Activated CD4-positive, alpha-beta T cell treated with anti-CD3 and anti-CD28 coated beads, Interleukin-2, amount 10 ng/mL, durations not matched to agents 7 days and 5 days (primary cell): ENCODE data around the gene TDP1. TPM values are rescaled to one million over a fixed set of nuclear protein-coding genes. Genes with fewer than 3 reads are reported as not detected.
"Not testable (repeated sequence)": the region's sequence is repeated elsewhere in the genome, so short reads cannot be mapped to it uniquely, and the experiment has no call there.

Experiments used
- CTCF ChIA-PET: fragments of 350-600 bp; sonication (Branson Sonifier 250); formaldehyde crosslinking; loops from one replicate; lab custom pipeline; 2021; ENCODE audit warnings: antibody characterized with exemption; lab: Charles Lee
- POLR2A ChIA-PET: fragments of 350-600 bp; sonication (Branson Sonifier 250); formaldehyde crosslinking; loops from one replicate; lab custom pipeline; 2021; ENCODE audit warnings: antibody characterized with exemption; lab: Charles Lee
- DNase-seq: peaks from one replicate; pipeline ENCODE4 v3.0.0-alpha.2; 2020
- H3K27ac Mint-ChIP-seq: one replicate; pipeline ENCODE4 v1.8.0; 2021; ENCODE audit warnings: mild to moderate bottlenecking, moderate library complexity, mixed read lengths
- H3K27me3 Mint-ChIP-seq: one replicate; pipeline ENCODE4 v1.8.0; 2021; ENCODE audit warnings: mixed read lengths
- H3K36me3 Mint-ChIP-seq: one replicate; pipeline ENCODE4 v1.8.0; 2021; ENCODE audit warnings: low read depth, mixed read lengths
- H3K4me1 Mint-ChIP-seq: one replicate; pipeline ENCODE4 v1.8.0; 2021; ENCODE audit warnings: mixed read lengths
- H3K4me3 Mint-ChIP-seq: one replicate; pipeline ENCODE4 v1.8.0; 2021; ENCODE audit warnings: mild to moderate bottlenecking, moderate library complexity, mixed read lengths
- H3K9me3 Mint-ChIP-seq: one replicate; pipeline ENCODE4 v1.8.0; 2021; ENCODE audit warnings: mixed read lengths
- total RNA-seq, 2 experiments: library from RNA; stranded (reverse); gene quantifications; one replicate each; pipeline ENCODE4 v1.2.3, GENCODE V29; 2021

TDP1 gene
- total RNA-seq, 2 experiments from 2014 or later = 77.9 to 79.6 TPM

- no peak for DNase-seq
- Mint-ChIP-seq H3K27ac (no peak overlapping the region), H3K4me1 (peaks cover 11% of the 10 kb centered on the region), H3K27me3 (no peaks in the 10 kb centered on the region), H3K4me3 (no peak overlapping the region), H3K9me3 (no peaks in the 10 kb centered on the region), H3K36me3 (peaks cover 62% of the 10 kb centered on the region)
- CTCF ChIA-PET = no interaction called here
- POLR2A ChIA-PET = no interaction called here
Observed at GRCh38 chr14:90005441-90005840, 49.7 kb downstream of the TDP1 start.

DNA sequence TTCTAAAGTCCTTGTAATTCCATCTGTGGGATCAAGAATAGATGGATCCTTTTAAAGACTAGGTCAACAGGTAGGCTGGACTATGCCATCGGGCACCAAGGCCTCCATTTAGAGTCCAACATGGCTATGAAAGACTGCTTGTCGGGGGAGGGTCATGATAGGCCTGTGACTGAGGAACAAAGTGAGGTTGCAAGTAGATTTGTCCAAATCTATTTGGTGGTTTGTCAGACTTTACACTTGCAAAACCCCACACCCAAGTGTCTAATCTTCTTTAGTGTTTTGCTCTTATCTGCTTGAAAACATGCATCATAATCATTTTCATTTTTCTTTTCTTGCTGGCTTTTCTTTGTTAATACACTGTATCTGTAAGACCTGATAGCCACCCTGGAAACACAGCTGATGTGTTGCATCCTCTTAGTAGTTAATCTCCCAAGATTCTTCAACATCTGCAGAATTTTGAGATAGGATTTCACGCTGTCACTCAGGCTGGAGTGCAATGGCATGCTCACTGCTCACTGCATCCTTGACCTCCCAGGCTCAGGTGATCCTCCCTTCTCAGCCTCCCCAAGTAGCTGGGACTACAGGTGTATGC, 50.3 kb downstream of the TDP1 start:
- peaks cover 11% of the 10 kb centered on the region for H3K4me1 Mint-ChIP-seq
- POLR2A ChIA-PET = no interaction called here
- DNase-seq = no peak
- H3K27ac Mint-ChIP-seq = no peak overlapping the region
- CTCF ChIA-PET = interaction anchor here (0.9 to 1.6 kb wide), 3 partner anchors 9 to 14 kb away, joined by 3 to 6 read pairs (median 4); no protein-coding TSS in a partner anchor
- H3K27me3 Mint-ChIP-seq = no peaks in the 10 kb centered on the region
- no peak overlapping the region for H3K4me3 Mint-ChIP-seq
- H3K36me3 Mint-ChIP-seq = peaks cover 64% of the 10 kb centered on the region
- peaks cover 1% of the 10 kb centered on the region for H3K9me3 Mint-ChIP-seq

- Mint-ChIP-seq H3K4me1 (peaks cover 5% of the 10 kb centered on the region), H3K36me3 (peaks cover 72% of the 10 kb centered on the region), H3K9me3 (peaks cover 8% of the 10 kb centered on the region), H3K4me3 (no peak overlapping the region), H3K27me3 (no peaks in the 10 kb centered on the region), H3K27ac (no peak overlapping the region)
- CTCF ChIA-PET = interaction anchor here (0.7 to 0.8 kb wide), 2 partner anchors 11 to 122 kb away, joined by 3 read pairs; no protein-coding TSS in a partner anchor
- POLR2A ChIA-PET = no interaction called here
- DNase-seq = no peak
Observed at GRCh38 chr14:90017371-90017770, 61.6 kb downstream of the TDP1 start.

GRCh38 chr14:90019824-90020523, 64.2 kb downstream of the TDP1 start:
- peaks cover 76% of the 10 kb centered on the region for H3K36me3 Mint-ChIP-seq
- H3K27me3 Mint-ChIP-seq = no peaks in the 10 kb centered on the region
- peak overlapping the region; percentile 42 for H3K27ac Mint-ChIP-seq
- CTCF ChIA-PET = no interaction called here
- no peak overlapping the region for H3K4me3 Mint-ChIP-seq
- H3K9me3 Mint-ChIP-seq = no peaks in the 10 kb centered on the region
- no peak for DNase-seq
- H3K4me1 Mint-ChIP-seq = peaks cover 5% of the 10 kb centered on the region
- POLR2A ChIA-PET = no interaction called here

DNA sequence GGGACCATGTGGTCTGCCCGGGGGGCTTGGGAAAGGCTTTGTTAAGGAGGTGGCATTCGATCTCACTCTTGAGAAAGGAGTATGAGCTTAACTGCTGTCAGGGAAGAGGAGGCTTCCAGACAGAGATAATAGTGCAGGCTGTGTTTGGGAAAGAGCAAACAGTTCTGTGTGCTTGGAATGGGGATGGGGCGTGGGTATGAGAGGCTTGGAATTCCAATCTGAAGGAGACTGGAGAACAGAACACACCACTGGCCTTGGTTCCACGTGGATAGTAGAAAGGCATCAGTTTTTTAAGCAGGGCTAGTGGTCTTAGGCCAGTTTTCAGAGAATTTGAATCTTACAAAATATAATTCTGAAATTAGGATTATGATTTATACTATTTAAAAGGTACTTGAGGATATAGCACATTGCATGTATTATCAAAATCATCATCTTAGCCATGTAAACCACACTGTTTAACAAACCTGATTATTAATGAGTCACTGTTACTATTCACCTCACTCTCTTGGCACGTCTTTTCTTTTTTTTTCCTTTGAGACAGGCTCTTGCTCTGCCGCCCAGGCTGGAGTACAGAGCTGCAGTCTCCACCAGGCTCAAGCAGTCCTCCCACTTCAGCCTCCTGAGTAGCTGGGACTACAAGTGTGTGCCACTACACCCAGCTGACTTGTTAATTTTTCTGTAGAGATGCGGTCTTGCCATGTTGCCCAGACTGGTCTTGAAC, 67.6 kb downstream of the TDP1 start:
- H3K4me1 Mint-ChIP-seq = peaks cover 5% of the 10 kb centered on the region
- H3K27ac Mint-ChIP-seq = no peak overlapping the region
- no peak overlapping the region for H3K4me3 Mint-ChIP-seq
- no peaks in the 10 kb centered on the region for H3K27me3 Mint-ChIP-seq
- peaks cover 62% of the 10 kb centered on the region for H3K36me3 Mint-ChIP-seq
- CTCF ChIA-PET = no interaction called here
- H3K9me3 Mint-ChIP-seq = no peaks in the 10 kb centered on the region
- POLR2A ChIA-PET = no interaction called here
- DNase-seq = no peak

DNA sequence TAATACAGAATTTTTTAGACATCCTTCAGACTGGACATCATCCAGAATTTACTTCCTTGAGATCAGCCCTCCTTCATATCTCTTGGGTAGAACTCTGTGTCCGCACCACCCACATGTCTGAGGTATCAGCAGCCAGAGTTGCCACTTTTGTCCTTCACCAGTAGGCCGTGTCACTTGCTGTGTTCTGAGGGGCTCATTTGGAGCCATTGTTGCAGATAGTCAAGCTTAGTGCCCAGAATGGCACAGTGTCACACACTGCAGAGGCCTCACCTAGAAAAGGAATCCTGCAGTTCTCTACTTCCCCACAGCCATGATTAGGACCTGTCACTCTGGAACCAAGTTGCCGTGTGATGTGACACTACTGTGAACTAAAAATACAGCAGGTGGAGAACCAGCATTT, 69.2 kb downstream of the TDP1 start:
- CTCF ChIA-PET = no interaction called here
- POLR2A ChIA-PET = no interaction called here
- Mint-ChIP-seq H3K9me3 (no peaks in the 10 kb centered on the region), H3K27me3 (no peaks in the 10 kb centered on the region), H3K36me3 (peaks cover 53% of the 10 kb centered on the region), H3K4me1 (peaks cover 2% of the 10 kb centered on the region), H3K27ac (no peak overlapping the region), H3K4me3 (no peak overlapping the region)
- DNase-seq = no peak

GRCh38 chr14:90026608-90027007, 70.9 kb downstream of the TDP1 start:
- CTCF ChIA-PET = not testable (repeated sequence)
- H3K36me3 Mint-ChIP-seq = peaks cover 44% of the 10 kb centered on the region

DNA sequence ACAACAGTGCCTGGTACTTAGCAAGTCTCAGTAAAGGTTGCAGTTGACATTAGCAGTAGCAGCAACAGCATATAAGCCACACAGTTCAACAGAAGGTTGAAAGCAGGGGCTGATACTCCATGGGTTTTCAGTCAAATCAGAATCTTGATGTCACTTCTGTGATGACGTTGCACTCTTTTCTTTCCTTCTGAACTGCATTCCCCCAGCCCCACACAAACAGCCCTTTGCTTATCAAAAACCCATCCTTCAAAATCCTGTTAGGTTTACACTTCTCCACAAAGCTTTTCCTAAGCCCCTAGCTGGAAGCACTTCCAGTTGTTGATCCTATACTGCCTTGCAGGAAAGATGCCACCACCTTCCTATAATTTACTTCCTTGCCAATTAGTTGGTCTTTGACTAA, 72.1 kb downstream of the TDP1 start:
- CTCF ChIA-PET = interaction anchor here (0.9 kb wide), 1 partner anchor 10 kb away, joined by 3 read pairs; no protein-coding TSS in a partner anchor
- POLR2A ChIA-PET = no interaction called here
- Mint-ChIP-seq H3K27ac (no peak overlapping the region), H3K4me3 (no peak overlapping the region), H3K36me3 (peaks cover 45% of the 10 kb centered on the region), H3K27me3 (no peaks in the 10 kb centered on the region), H3K9me3 (no peaks in the 10 kb centered on the region), H3K4me1 (no peaks in the 10 kb centered on the region)
- no peak for DNase-seq

More at GRCh38 chr14:90026608-90027007, 70.9 kb downstream of the TDP1 start:
- H3K4me1 Mint-ChIP-seq, H3K27ac Mint-ChIP-seq, DNase-seq, H3K9me3 Mint-ChIP-seq, POLR2A ChIA-PET, H3K27me3 Mint-ChIP-seq, H3K4me3 Mint-ChIP-seq: not testable (repeated sequence)

DNA sequence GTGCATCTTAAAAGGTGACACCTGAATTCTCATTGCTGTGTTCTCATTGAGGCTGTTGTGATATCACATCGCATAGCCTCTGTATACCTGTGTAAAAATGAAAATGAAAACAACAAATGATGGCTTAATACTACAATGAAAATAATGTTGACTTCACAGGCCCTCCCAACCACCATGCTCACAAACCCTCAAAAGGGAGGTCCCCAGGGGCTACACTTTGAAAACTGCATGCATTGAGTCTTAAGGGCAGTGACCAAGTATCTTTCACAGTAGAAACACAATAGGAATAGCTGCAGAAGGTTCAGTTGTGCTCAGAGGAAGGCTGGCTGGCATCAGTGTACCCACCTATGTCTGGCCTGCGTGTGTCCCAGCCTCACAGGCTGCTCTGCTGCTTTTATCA, 78.4 kb downstream of the TDP1 start:
- Mint-ChIP-seq H3K27me3 (no peaks in the 10 kb centered on the region), H3K27ac (no peak overlapping the region), H3K9me3 (no peaks in the 10 kb centered on the region), H3K4me1 (no peaks in the 10 kb centered on the region), H3K36me3 (peaks cover 49% of the 10 kb centered on the region), H3K4me3 (no peak overlapping the region)
- ChIA-PET POLR2A (no interaction called here), CTCF (no interaction called here)
- no peak for DNase-seq

GRCh38 chr14:90034835-90035525, 79.3 kb downstream of the TDP1 start:
- ChIA-PET CTCF (no interaction called here), POLR2A (no interaction called here)
- peaks cover 56% of the 10 kb centered on the region for H3K36me3 Mint-ChIP-seq
- no peak overlapping the region for H3K4me3 Mint-ChIP-seq
- H3K27me3 Mint-ChIP-seq = no peaks in the 10 kb centered on the region
- H3K9me3 Mint-ChIP-seq = no peaks in the 10 kb centered on the region
- H3K27ac Mint-ChIP-seq = peak overlapping the region; percentile 32
- H3K4me1 Mint-ChIP-seq = no peaks in the 10 kb centered on the region
- no peak for DNase-seq

DNA sequence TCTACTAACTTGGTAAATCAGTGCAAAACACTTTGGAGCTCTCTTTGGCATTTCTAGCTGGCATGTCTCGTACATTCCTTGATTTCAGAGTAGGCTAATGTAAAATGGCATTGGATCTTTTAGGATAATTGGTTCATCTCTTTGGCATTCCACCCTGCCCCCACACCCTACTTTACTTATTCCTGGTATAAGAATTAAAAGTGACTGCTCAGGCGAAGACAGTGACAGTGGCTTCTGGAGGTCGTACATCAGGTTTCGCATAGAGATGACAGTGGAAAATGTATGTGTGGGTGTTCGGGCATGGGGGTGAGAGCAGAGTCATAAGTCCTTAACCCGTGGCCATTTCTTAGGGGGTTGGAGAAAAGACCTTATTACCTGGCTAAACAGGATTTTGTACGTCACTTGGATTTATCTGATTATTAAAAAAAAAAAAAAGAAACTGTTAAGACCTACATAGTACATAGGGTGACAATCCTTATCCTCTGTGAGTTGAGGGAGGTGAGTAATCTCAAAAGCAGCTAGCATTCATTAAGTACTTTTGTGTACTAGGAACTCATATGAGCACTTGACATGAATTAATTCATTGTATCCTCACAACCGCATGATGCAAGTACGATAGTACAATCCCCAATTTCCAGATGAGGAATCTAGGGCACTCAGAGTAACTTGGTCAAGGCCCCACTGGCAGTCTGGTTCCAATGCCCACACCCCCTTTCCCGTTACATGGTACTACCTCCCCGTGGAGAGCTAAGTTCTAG, 83.7 kb downstream of the TDP1 start:
- POLR2A ChIA-PET = no interaction called here
- no peaks in the 10 kb centered on the region for H3K27me3 Mint-ChIP-seq
- H3K9me3 Mint-ChIP-seq = no peaks in the 10 kb centered on the region
- no peak for DNase-seq
- H3K4me1 Mint-ChIP-seq = no peaks in the 10 kb centered on the region
- CTCF ChIA-PET = interaction anchor here (1.5 kb wide), 1 partner anchor 17 kb away, joined by 3 read pairs; no protein-coding TSS in a partner anchor
- peaks cover 50% of the 10 kb centered on the region for H3K36me3 Mint-ChIP-seq
- no peak overlapping the region for H3K27ac Mint-ChIP-seq
- no peak overlapping the region for H3K4me3 Mint-ChIP-seq

DNA sequence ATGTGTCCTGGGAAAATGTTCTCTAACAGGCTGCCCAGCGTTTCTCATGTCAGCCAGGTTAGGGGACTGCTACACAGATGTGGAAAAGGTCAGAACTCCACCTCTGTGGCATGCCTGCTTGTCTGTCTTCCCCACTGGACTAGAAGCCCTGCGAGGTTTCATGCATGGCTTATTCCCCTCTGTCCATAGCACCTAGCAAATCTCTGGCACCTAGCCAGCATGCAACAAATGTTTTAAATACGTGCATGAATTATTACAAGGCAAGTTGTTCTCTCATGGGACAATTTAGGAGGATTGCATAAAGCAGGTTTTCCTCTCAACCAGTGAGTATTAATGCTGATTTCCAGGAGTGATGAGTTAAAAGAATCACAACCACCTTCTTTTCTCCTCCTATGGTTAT, 84.7 kb downstream of the TDP1 start:
- Mint-ChIP-seq H3K27me3 (no peaks in the 10 kb centered on the region), H3K36me3 (peaks cover 47% of the 10 kb centered on the region), H3K4me1 (no peaks in the 10 kb centered on the region), H3K27ac (no peak overlapping the region), H3K9me3 (no peaks in the 10 kb centered on the region), H3K4me3 (no peak overlapping the region)
- ChIA-PET POLR2A (no interaction called here), CTCF (interaction anchor here (1.5 kb wide), 1 partner anchor 16 kb away, joined by 3 read pairs; no protein-coding TSS in a partner anchor)
- no peak for DNase-seq
